K562 (cell line): Measurements from ENCODE around the gene TRIM24.

Experiments
- CSDE1 ChIP-seq, 2 experiments: fragments of 450-650 bp; IDR thresholded peaks; 2 replicates each; pipeline ENCODE4 v1.6.1; 2016; ENCODE audit warnings: mild to moderate bottlenecking in 1 of 2
- CTCF ChIP-seq, 3 experiments: IDR thresholded peaks in 2 of 3; conservative IDR thresholded peaks in 1 of 3; 2 replicates each; pipeline ENCODE4 v1.5.1; 2011 to 2012; ENCODE audit warnings: low read length in 3 of 3, mild to moderate bottlenecking in 3 of 3, control low read depth in 2 of 3, improper control_type of control experiment in 1 of 3, inconsistent platforms in 1 of 3, low read depth in 1 of 3, mixed read lengths in 1 of 3, moderate library complexity in 1 of 3; ENCODE audit not compliant: insufficient read depth in 2 of 3
- CUX1 ChIP-seq: fragments of 200-800 bp; sonication (Bioruptor generic); IDR thresholded peaks from 2 replicates; pipeline ENCODE4 v1.6.1; 2016; ENCODE audit warnings: missing genetic modification characterization, missing compliant biosample characterization
- NR1H2 ChIP-seq: sonication (generic); formaldehyde crosslinking; IDR thresholded peaks from 2 replicates; pipeline ENCODE4 v1.4.0; 2020; ENCODE audit warnings: mild to moderate bottlenecking, missing genetic modification reagents
- POLR2A ChIP-seq: fragments of 450-650 bp; conservative IDR thresholded peaks from 2 replicates; pipeline ENCODE4 v1.6.1; 2016
- TAF15 ChIP-seq: fragments of 200-400 bp; formaldehyde crosslinking; IDR thresholded peaks from 2 replicates; pipeline ENCODE4 v1.6.1; 2017; ENCODE audit warnings: mild to moderate bottlenecking, low read depth, low read length, moderate library complexity
- ZBTB49 ChIP-seq: sonication (generic); formaldehyde crosslinking; IDR thresholded peaks from 2 replicates; pipeline ENCODE4 v1.8.0; 2022; ENCODE audit warnings: missing genetic modification reagents, mild to moderate bottlenecking, borderline replicate concordance
- ZNF583 ChIP-seq: fragments of 250-450 bp; sonication (Bioruptor Pico); IDR thresholded peaks from 2 replicates; pipeline ENCODE4 v1.4.0; 2020

GRCh38 chr7:138573741-138574140 lies 113.7 kb downstream of the TRIM24 start:
- TF ChIP-seq NR1H2 (CRISPR knock-in tag) (no peak), CTCF (IDR thresholded peaks at IDR 0.05 in 2 of 3, conservative IDR thresholded peaks at IDR 0.05 in 1 of 3; ENCODE audit: insufficient read depth in 2 of 3, low read depth in 1 of 3, low read length in 3 of 3) (no peak), POLR2A (no peak), CSDE1 (IDR thresholded peaks at IDR 0.05) (no peak), TAF15 (no peak), ZNF583 (CRISPR knock-in tag) (no peak), ZBTB49 (no peak), CUX1 (CRISPR knock-in tag) (no peak)
